HepG2 (cell line): Measurements from ENCODE around the gene SBSN. TPM values are rescaled to one million over a fixed set of nuclear protein-coding genes. Genes with fewer than 3 reads are reported as not detected.

ENCODE experiments used
- ATM ChIP-seq: fragments of 450-650 bp; IDR thresholded peaks from 2 replicates; pipeline ENCODE4 v1.7.1; 2017; ENCODE audit warnings: mild to moderate bottlenecking, borderline replicate concordance
- IKZF1 ChIP-seq: fragments of 450-650 bp; IDR thresholded peaks from 2 replicates; pipeline ENCODE4 v1.7.1; 2016
- JUN ChIP-seq: sonication (generic); formaldehyde crosslinking; IDR thresholded peaks from 2 replicates; pipeline ENCODE4 v1.4.0; 2020; ENCODE audit warnings: mild to moderate bottlenecking, missing genetic modification reagents
- KDM1A ChIP-seq: IDR thresholded peaks from 2 replicates; pipeline ENCODE4 v1.6.1; 2016; ENCODE audit warnings: missing compliant biosample characterization
- KDM3A ChIP-seq: IDR thresholded peaks from 2 replicates; pipeline ENCODE4 v1.6.1; 2018; ENCODE audit warnings: low read depth, missing compliant biosample characterization
- KDM6A ChIP-seq: IDR thresholded peaks from 2 replicates; pipeline ENCODE4 v1.6.1; 2016; ENCODE audit warnings: low read depth
- KLF12 ChIP-seq: sonication (generic); formaldehyde crosslinking; IDR thresholded peaks from 2 replicates; pipeline ENCODE4 v1.4.0; 2020; ENCODE audit warnings: missing genetic modification reagents, borderline replicate concordance
- MYC ChIP-seq: sonication (generic); formaldehyde crosslinking; IDR thresholded peaks from 2 replicates; pipeline ENCODE4 v1.9.0; 2021; ENCODE audit warnings: missing genetic modification reagents, borderline replicate concordance
- PITX1 ChIP-seq: sonication (generic); formaldehyde crosslinking; IDR thresholded peaks from 2 replicates; pipeline ENCODE4 v1.5.1; 2020; ENCODE audit warnings: mild to moderate bottlenecking, missing genetic modification reagents
- POLR2A ChIP-seq, 2 experiments: IDR thresholded peaks; 2 replicates each; pipeline ENCODE4 v1.6.1; 2011; ENCODE audit warnings: low read depth in 2 of 2, low read length in 2 of 2, mild to moderate bottlenecking in 1 of 2, moderate library complexity in 1 of 2; ENCODE audit not compliant: insufficient read depth in 1 of 2
- SALL2 ChIP-seq: sonication (generic); formaldehyde crosslinking; IDR thresholded peaks from 2 replicates; pipeline ENCODE4 v1.8.1; 2023; ENCODE audit warnings: mild to moderate bottlenecking, missing genetic modification reagents, inconsistent platforms
- SMAD9 ChIP-seq: sonication (generic); formaldehyde crosslinking; IDR thresholded peaks from 2 replicates; pipeline ENCODE4 v1.5.1; 2020; ENCODE audit warnings: mild to moderate bottlenecking, missing genetic modification reagents
- STAG1 ChIP-seq: sonication (generic); formaldehyde crosslinking; IDR thresholded peaks from 2 replicates; pipeline ENCODE4 v1.4.0; 2020; ENCODE audit warnings: missing genetic modification reagents
- ZFP36L1 ChIP-seq: sonication (generic); formaldehyde crosslinking; IDR thresholded peaks from 2 replicates; pipeline ENCODE4 v1.8.0; 2022; ENCODE audit warnings: mild to moderate bottlenecking, missing genetic modification reagents, moderate library complexity
- ZFP41 ChIP-seq: sonication (generic); formaldehyde crosslinking; IDR thresholded peaks from 2 replicates; pipeline ENCODE4 v1.4.0; 2020; ENCODE audit warnings: mild to moderate bottlenecking, missing genetic modification reagents, borderline replicate concordance
- ZNF44 ChIP-seq: sonication (generic); formaldehyde crosslinking; IDR thresholded peaks from 2 replicates; pipeline ENCODE4 v1.5.1; 2020; ENCODE audit warnings: mild to moderate bottlenecking, missing genetic modification reagents
- ZNF75D ChIP-seq: sonication (generic); formaldehyde crosslinking; IDR thresholded peaks from 2 replicates; pipeline ENCODE4 v1.8.1; 2023; ENCODE audit warnings: missing genetic modification reagents, mild to moderate bottlenecking, borderline replicate concordance
- ZNF761 ChIP-seq: sonication (generic); formaldehyde crosslinking; conservative IDR thresholded peaks from 2 replicates; pipeline ENCODE4 v1.4.0; 2020; ENCODE audit warnings: mild to moderate bottlenecking, missing genetic modification reagents
- ZSCAN9 ChIP-seq: IDR thresholded peaks from 2 replicates; pipeline ENCODE4 v1.6.1; 2016; ENCODE audit warnings: borderline replicate concordance
- polyA plus RNA-seq, 8 experiments: library from polyadenylated mRNA; depleted of rRNA in 3 of 8; stranded (reverse) in 7 of 8; unstranded in 1 of 8; fragments of >200 nt; fragmentation: Illumina TruSeq in 4 of 8; extraction: Trizol in 4 of 8; gene quantifications; 2 replicates each; pipeline versions ENCODE4 v1.2.1 to v1.2.3, GENCODE V29; 2011 to 2016; ENCODE audit warnings: low read depth in 4 of 8, missing spikeins in 1 of 8, mixed read lengths in 1 of 8; ENCODE audit not compliant: insufficient read depth in 1 of 8
- total RNA-seq, 5 experiments: library from RNA; depleted of rRNA; stranded (reverse); fragments of >200 nt; fragmentation: Illumina TruSeq; extraction: Trizol; gene quantifications; 2 replicates each; pipeline ENCODE4 v1.2.3, GENCODE V29; 2016; ENCODE audit warnings: low read depth in 1 of 5
- TF ChIP-seq, protein P1 (sequence below): sonication (generic); formaldehyde crosslinking; IDR thresholded peaks from 2 replicates; pipeline ENCODE4 v1.4.0; 2020; ENCODE audit warnings: missing genetic modification reagents
- TF ChIP-seq, protein P2 (sequence below): sonication (generic); formaldehyde crosslinking; IDR thresholded peaks from 2 replicates; pipeline ENCODE4 v1.9.0; 2022; ENCODE audit warnings: missing genetic modification reagents, mild to moderate bottlenecking, borderline replicate concordance
- TF ChIP-seq, protein P3 (sequence below): sonication (generic); formaldehyde crosslinking; conservative IDR thresholded peaks from 2 replicates; pipeline ENCODE4 v1.8.0; 2022; ENCODE audit warnings: mild to moderate bottlenecking, moderate library complexity, missing genetic modification reagents
- TF ChIP-seq, protein P4 (sequence below): sonication (generic); formaldehyde crosslinking; IDR thresholded peaks from 2 replicates; pipeline ENCODE4 v1.4.0; 2020; ENCODE audit warnings: missing genetic modification reagents, mild to moderate bottlenecking, borderline replicate concordance

SBSN gene
- total and polyA plus RNA-seq, 2 of the 13 experiments (the other 11 are each of a cell fraction or from before 2014, with no cell fraction given), result not detected

DNA sequence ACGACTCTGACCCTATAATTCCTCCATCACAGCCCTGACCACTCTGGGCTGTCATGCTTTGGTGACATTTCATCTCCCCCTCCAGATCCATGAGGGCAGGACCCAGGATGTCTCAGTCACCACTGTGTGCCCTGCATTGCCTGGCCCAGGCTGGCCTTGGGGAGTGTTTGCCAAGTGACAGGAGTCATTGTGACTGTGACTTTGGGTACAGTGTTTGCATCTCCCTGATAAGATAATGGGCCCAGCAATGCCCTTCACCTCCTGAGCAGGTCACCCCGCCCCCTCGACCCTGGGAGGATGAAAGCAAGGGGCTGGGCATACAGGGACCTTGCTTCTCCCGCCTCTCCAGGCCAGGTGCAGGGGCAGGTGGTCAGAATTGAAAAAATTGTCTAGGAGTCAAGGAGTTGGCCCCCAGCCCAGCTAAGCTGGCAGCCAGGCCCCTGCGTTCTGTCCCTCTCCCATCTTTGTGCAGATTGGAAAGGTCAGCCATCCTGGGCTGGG is 41.2 kb upstream of the SBSN start (continued):
- TF ChIP-seq, protein P1, sequence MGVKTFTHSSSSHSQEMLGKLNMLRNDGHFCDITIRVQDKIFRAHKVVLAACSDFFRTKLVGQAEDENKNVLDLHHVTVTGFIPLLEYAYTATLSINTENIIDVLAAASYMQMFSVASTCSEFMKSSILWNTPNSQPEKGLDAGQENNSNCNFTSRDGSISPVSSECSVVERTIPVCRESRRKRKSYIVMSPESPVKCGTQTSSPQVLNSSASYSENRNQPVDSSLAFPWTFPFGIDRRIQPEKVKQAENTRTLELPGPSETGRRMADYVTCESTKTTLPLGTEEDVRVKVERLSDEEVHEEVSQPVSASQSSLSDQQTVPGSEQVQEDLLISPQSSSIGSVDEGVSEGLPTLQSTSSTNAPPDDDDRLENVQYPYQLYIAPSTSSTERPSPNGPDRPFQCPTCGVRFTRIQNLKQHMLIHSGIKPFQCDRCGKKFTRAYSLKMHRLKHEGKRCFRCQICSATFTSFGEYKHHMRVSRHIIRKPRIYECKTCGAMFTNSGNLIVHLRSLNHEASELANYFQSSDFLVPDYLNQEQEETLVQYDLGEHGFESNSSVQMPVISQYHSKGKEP (CRISPR knock-in tag), result no peak
- TF ChIP-seq, protein P2, sequence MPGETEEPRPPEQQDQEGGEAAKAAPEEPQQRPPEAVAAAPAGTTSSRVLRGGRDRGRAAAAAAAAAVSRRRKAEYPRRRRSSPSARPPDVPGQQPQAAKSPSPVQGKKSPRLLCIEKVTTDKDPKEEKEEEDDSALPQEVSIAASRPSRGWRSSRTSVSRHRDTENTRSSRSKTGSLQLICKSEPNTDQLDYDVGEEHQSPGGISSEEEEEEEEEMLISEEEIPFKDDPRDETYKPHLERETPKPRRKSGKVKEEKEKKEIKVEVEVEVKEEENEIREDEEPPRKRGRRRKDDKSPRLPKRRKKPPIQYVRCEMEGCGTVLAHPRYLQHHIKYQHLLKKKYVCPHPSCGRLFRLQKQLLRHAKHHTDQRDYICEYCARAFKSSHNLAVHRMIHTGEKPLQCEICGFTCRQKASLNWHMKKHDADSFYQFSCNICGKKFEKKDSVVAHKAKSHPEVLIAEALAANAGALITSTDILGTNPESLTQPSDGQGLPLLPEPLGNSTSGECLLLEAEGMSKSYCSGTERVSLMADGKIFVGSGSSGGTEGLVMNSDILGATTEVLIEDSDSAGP (CRISPR knock-in tag), result peak; percentile 73
- TF ChIP-seq ATM, result no peak
- no peak for TF ChIP-seq IKZF1
- 0 out of 2 replicates have a peak, but pooled peaks have one; percentile 29 for TF ChIP-seq JUN
- TF ChIP-seq ZNF761 (CRISPR knock-in tag), result no peak
- no peak for TF ChIP-seq ZFP41 (CRISPR knock-in tag)
- no peak for TF ChIP-seq POLR2A (IDR thresholded peaks at IDR 0.05; ENCODE audit: insufficient read depth in 1 of 2, low read depth in 2 of 2, low read length in 2 of 2)
- no peak for TF ChIP-seq ZNF44 (CRISPR knock-in tag)
- TF ChIP-seq SMAD9 (CRISPR knock-in tag), result no peak
- peak; percentile 70; the same call in 1 of the 2 replicates for TF ChIP-seq KDM1A (CRISPR knock-in tag)
- no peak for TF ChIP-seq ZNF75D
- TF ChIP-seq, protein P3, sequence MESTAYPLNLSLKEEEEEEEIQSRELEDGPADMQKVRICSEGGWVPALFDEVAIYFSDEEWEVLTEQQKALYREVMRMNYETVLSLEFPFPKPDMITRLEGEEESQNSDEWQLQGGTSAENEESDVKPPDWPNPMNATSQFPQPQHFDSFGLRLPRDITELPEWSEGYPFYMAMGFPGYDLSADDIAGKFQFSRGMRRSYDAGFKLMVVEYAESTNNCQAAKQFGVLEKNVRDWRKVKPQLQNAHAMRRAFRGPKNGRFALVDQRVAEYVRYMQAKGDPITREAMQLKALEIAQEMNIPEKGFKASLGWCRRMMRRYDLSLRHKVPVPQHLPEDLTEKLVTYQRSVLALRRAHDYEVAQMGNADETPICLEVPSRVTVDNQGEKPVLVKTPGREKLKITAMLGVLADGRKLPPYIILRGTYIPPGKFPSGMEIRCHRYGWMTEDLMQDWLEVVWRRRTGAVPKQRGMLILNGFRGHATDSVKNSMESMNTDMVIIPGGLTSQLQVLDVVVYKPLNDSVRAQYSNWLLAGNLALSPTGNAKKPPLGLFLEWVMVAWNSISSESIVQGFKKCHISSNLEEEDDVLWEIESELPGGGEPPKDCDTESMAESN (CRISPR knock-in tag), result peak; percentile 71; the same call in 1 of the 2 replicates
- TF ChIP-seq, protein P4, sequence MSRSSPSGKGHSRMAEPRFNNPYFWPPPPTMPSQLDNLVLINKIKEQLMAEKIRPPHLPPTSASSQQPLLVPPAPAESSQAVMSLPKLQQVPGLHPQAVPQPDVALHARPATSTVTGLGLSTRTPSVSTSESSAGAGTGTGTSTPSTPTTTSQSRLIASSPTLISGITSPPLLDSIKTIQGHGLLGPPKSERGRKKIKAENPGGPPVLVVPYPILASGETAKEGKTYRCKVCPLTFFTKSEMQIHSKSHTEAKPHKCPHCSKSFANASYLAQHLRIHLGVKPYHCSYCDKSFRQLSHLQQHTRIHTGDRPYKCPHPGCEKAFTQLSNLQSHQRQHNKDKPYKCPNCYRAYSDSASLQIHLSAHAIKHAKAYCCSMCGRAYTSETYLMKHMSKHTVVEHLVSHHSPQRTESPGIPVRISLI (CRISPR knock-in tag), result peak; percentile 64; the same call in 1 of the 2 replicates
- TF ChIP-seq PITX1 (CRISPR knock-in tag), result peak; percentile 81; the same call in 1 of the 2 replicates
- TF ChIP-seq SALL2 (CRISPR knock-in tag), result no peak
- TF ChIP-seq KLF12 (CRISPR knock-in tag), result no peak
- TF ChIP-seq ZSCAN9 (CRISPR knock-in tag), result 0 out of 2 replicates have a peak, but pooled peaks have one; percentile 31
- TF ChIP-seq KDM3A (CRISPR knock-in tag), result peak; percentile 52; the same call in 1 of the 2 replicates
- TF ChIP-seq MYC (CRISPR knock-in tag), result peak; percentile 17; the same call in 1 of the 2 replicates
- TF ChIP-seq KDM6A (CRISPR knock-in tag), result peak; percentile 69
- TF ChIP-seq STAG1 (CRISPR knock-in tag), result no peak
- no peak for TF ChIP-seq ZFP36L1 (CRISPR knock-in tag)
